SK-N-SH (cell line): ENCODE measurements around the gene PPP1R1A.

Source experiments
- CTCF ChIP-seq: fragments of 200-600 bp; sonication (generic); IDR thresholded peaks from 2 replicates; pipeline ENCODE4 v1.6.1; 2017; ENCODE audit warnings: antibody characterized with exemption, mild to moderate bottlenecking, moderate library complexity
- EZH2phosphoT487 ChIP-seq: fragments of 200-600 bp; sonication (generic); IDR thresholded peaks from 2 replicates; pipeline ENCODE4 v1.6.1; 2017; ENCODE audit warnings: low read depth, mixed run types, mild to moderate bottlenecking, antibody characterized with exemption, moderate library complexity, borderline replicate concordance
- POLR2AphosphoS5 ChIP-seq: IDR thresholded peaks from 2 replicates; pipeline ENCODE4 v1.6.1; 2012; ENCODE audit warnings: low read depth, low read length
- REST ChIP-seq: IDR thresholded peaks from 2 replicates; pipeline ENCODE4 v1.6.1; 2012; ENCODE audit warnings: mild to moderate bottlenecking, low read depth, low read length, moderate library complexity
- YY1 ChIP-seq: IDR thresholded peaks from 2 replicates; pipeline ENCODE4 v1.4.0; 2012; ENCODE audit warnings: low read depth, mild to moderate bottlenecking

- no peak for TF ChIP-seq CTCF
- no peak for TF ChIP-seq EZH2phosphoT487
- TF ChIP-seq YY1: no peak
- TF ChIP-seq REST: no peak
- no peak for TF ChIP-seq POLR2AphosphoS5
Measured at GRCh38 chr12:54628186-54628846, 39.9 kb upstream of the PPP1R1A start.
